ENCODE data around the gene OGG1. TPM values are rescaled to one million over a fixed set of nuclear protein-coding genes. Genes with fewer than 3 reads are reported as not detected.
"Not testable (repeated sequence)": the region's sequence is repeated elsewhere in the genome, so short reads cannot be mapped to it uniquely, and the experiment has no call there.

The OGG1 gene
- total RNA-seq, 1 donor from 2014 or later: 15.3 TPM

GRCh38 chr3:9769426-9770275 lies 19.9 kb downstream of the OGG1 start, which contains the start of gene CAMK1:
TSS of gene CAMK1 (minus strand) at chr3:9769947. CDS start at chr3:9767749, 2,198 bp downstream.
- H3K9ac ChIP-seq (ENCODE audit: low read length): peak within 1 kb of the TSS; percentile 75
- H3K27me3 ChIP-seq (ENCODE audit: insufficient read depth, low read length): no peaks in the 10 kb centered on the region
- TF ChIP-seq, protein P1, sequence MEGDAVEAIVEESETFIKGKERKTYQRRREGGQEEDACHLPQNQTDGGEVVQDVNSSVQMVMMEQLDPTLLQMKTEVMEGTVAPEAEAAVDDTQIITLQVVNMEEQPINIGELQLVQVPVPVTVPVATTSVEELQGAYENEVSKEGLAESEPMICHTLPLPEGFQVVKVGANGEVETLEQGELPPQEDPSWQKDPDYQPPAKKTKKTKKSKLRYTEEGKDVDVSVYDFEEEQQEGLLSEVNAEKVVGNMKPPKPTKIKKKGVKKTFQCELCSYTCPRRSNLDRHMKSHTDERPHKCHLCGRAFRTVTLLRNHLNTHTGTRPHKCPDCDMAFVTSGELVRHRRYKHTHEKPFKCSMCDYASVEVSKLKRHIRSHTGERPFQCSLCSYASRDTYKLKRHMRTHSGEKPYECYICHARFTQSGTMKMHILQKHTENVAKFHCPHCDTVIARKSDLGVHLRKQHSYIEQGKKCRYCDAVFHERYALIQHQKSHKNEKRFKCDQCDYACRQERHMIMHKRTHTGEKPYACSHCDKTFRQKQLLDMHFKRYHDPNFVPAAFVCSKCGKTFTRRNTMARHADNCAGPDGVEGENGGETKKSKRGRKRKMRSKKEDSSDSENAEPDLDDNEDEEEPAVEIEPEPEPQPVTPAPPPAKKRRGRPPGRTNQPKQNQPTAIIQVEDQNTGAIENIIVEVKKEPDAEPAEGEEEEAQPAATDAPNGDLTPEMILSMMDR (IDR thresholded peaks at IDR 0.05; ENCODE audit: insufficient read depth, low read depth, low read length): no peak
- no peak for TF ChIP-seq EZH2 (IDR thresholded peaks at IDR 0.05; ENCODE audit: insufficient read depth, low read length)
- peak within 1 kb of the TSS; percentile 86 for H2AFZ ChIP-seq (ENCODE audit: low read depth, low read length)
- H3K4me2 ChIP-seq (ENCODE audit: low read length): peak within 1 kb of the TSS; percentile 97
- FAIRE-seq (no peak), DNase-seq (ENCODE audit: low read depth) (peak; percentile 50)
- peaks cover 7% of the 10 kb centered on the region for H3K4me1 ChIP-seq (ENCODE audit: insufficient read depth, low read length)
- H3K4me3 Mint-ChIP-seq (ENCODE audit: unreplicated experiment): peak within 1 kb of the TSS; percentile 82
- H3K36me3 Mint-ChIP-seq (ENCODE audit: low read depth, unreplicated experiment): peaks cover 11% of the 10 kb centered on the region
- H3K9me3 Mint-ChIP-seq (ENCODE audit: unreplicated experiment): no peaks in the 10 kb centered on the region
- no peak within 1 kb of the TSS for H3K27ac ChIP-seq (ENCODE audit: low read depth, low read length)
- no peaks in the 10 kb centered on the region for H3K36me3 ChIP-seq (ENCODE audit: insufficient read depth, low read length)
- peaks cover 6% of the 10 kb centered on the region for H3K79me2 ChIP-seq (ENCODE audit: insufficient read depth, low read length)
- peak within 1 kb of the TSS; percentile 58 for H3K4me3 ChIP-seq (ENCODE audit: insufficient read depth, low read depth, low read length)
- H3K9me3 ChIP-seq (ENCODE audit: insufficient read depth, low read depth, low read length): no peaks in the 10 kb centered on the region
- peaks cover 11% of the 10 kb centered on the region for H4K20me1 ChIP-seq (ENCODE audit: insufficient read depth, low read length)
- H3K27ac Mint-ChIP-seq (ENCODE audit: unreplicated experiment): no peak within 1 kb of the TSS
- peaks cover 6% of the 10 kb centered on the region for H3K4me1 Mint-ChIP-seq (ENCODE audit: low read depth, unreplicated experiment)
- peaks cover 14% of the 10 kb centered on the region for H3K27me3 Mint-ChIP-seq (ENCODE audit: low read depth, unreplicated experiment)

DNA sequence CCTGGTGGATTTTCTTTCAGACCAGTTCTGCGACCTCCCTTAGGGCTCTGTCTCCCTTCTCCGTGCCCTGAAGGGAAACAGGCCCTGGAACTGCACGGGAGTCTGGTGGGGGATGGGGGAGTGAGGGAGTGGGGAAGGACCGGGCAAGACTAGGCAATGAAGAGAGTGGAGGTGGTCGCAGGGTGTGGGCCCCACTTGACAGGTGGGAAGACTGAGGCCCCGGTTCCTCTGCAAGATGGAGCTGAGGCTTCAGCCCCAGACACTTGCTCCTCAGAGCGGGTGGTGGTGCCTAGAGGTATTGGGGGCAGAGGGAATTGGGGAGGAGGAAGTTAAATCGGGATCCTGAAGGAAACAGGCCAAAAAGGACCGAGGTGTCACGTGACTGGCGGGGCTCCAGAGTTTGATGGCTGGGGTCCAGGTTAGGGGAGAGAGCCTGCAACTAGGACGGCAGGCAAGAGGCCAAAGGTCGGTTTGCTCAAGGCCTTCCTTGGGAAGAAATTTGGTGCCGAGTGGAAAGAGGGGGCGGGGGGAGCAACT lies 20.6 kb downstream of the OGG1 start:
- peaks cover 6% of the 10 kb centered on the region for H3K79me2 ChIP-seq (ENCODE audit: insufficient read depth, low read length)
- H3K27me3 Mint-ChIP-seq (ENCODE audit: low read depth, unreplicated experiment): peaks cover 14% of the 10 kb centered on the region
- TF ChIP-seq, protein P1 (IDR thresholded peaks at IDR 0.05; ENCODE audit: insufficient read depth, low read depth, low read length): no peak
- TF ChIP-seq EZH2 (IDR thresholded peaks at IDR 0.05; ENCODE audit: insufficient read depth, low read length): no peak
- DNase-seq (ENCODE audit: low read depth): no peak
- peaks cover 11% of the 10 kb centered on the region for H3K36me3 Mint-ChIP-seq (ENCODE audit: low read depth, unreplicated experiment)
- H3K27ac ChIP-seq (ENCODE audit: low read depth, low read length): no peak overlapping the region
- H3K27me3 ChIP-seq (ENCODE audit: insufficient read depth, low read length): no peaks in the 10 kb centered on the region
- no peaks in the 10 kb centered on the region for H3K36me3 ChIP-seq (ENCODE audit: insufficient read depth, low read length)
- FAIRE-seq: no peak
- no peak overlapping the region for H3K27ac Mint-ChIP-seq (ENCODE audit: unreplicated experiment)
- H4K20me1 ChIP-seq (ENCODE audit: insufficient read depth, low read length): peaks cover 11% of the 10 kb centered on the region
- peak overlapping the region; percentile 75 for H3K9ac ChIP-seq (ENCODE audit: low read length)
- no peaks in the 10 kb centered on the region for H3K9me3 Mint-ChIP-seq (ENCODE audit: unreplicated experiment)
- peak overlapping the region; percentile 86 for H2AFZ ChIP-seq (ENCODE audit: low read depth, low read length)
- H3K4me1 ChIP-seq (ENCODE audit: insufficient read depth, low read length): peaks cover 7% of the 10 kb centered on the region
- H3K4me1 Mint-ChIP-seq (ENCODE audit: low read depth, unreplicated experiment): peaks cover 6% of the 10 kb centered on the region
- no peaks in the 10 kb centered on the region for H3K9me3 ChIP-seq (ENCODE audit: insufficient read depth, low read depth, low read length)
- H3K4me2 ChIP-seq (ENCODE audit: low read length): peak overlapping the region; percentile 97
- peak overlapping the region; percentile 58 for H3K4me3 ChIP-seq (ENCODE audit: insufficient read depth, low read depth, low read length)
- H3K4me3 Mint-ChIP-seq (ENCODE audit: unreplicated experiment): no peak overlapping the region

DNA sequence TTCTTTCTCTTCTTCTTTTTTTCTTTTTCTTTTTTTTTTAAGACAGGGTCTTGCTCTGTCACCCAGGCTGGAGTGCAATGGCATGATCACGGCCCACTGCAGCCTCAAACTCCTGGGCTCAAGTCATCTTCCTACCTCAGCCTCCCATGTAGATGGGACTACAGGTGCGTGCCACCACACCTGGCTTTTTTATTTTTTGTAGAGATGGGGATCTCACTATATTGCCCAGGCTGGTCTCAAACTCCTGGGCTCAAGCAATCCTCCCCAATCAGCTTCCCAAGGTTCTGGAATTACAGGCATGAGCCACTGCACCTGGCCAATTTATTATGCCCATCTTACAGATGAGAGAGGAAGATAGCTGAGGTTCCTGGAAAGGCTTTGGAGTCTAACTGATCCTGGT lies 21.3 kb downstream of the OGG1 start:
- H3K27ac Mint-ChIP-seq (ENCODE audit: unreplicated experiment); H3K9me3 Mint-ChIP-seq (ENCODE audit: unreplicated experiment); H3K9me3 ChIP-seq (ENCODE audit: insufficient read depth, low read depth, low read length); H3K4me2 ChIP-seq (ENCODE audit: low read length); H3K27ac ChIP-seq (ENCODE audit: low read depth, low read length); H3K36me3 Mint-ChIP-seq (ENCODE audit: low read depth, unreplicated experiment); H3K27me3 ChIP-seq (ENCODE audit: insufficient read depth, low read length); H3K79me2 ChIP-seq (ENCODE audit: insufficient read depth, low read length); H3K4me1 ChIP-seq (ENCODE audit: insufficient read depth, low read length); DNase-seq (ENCODE audit: low read depth); H2AFZ ChIP-seq (ENCODE audit: low read depth, low read length); FAIRE-seq; H3K9ac ChIP-seq (ENCODE audit: low read length); H3K4me3 Mint-ChIP-seq (ENCODE audit: unreplicated experiment); H3K4me1 Mint-ChIP-seq (ENCODE audit: low read depth, unreplicated experiment); H3K36me3 ChIP-seq (ENCODE audit: insufficient read depth, low read length); H3K4me3 ChIP-seq (ENCODE audit: insufficient read depth, low read depth, low read length): not testable (repeated sequence)
- H4K20me1 ChIP-seq (ENCODE audit: insufficient read depth, low read length): peaks cover 11% of the 10 kb centered on the region
- H3K27me3 Mint-ChIP-seq (ENCODE audit: low read depth, unreplicated experiment): peaks cover 14% of the 10 kb centered on the region

Data from astrocyte (in vitro differentiated cells and primary cell).